WTC11 (cell line): ENCODE measurements around the gene ATP6V0E1. TPM values are rescaled to one million over a fixed set of nuclear protein-coding genes. Genes with fewer than 3 reads are reported as not detected.

Experiments
- ATAC-seq: fragments of 200-7000 bp; cut with Tn5 transposase; 2 replicates; pipeline ENCODE4 v1.10.0; 2021; ENCODE audit warnings: mild to moderate bottlenecking, moderate library complexity
- CTCF ChIA-PET: fragments of 300-600 bp; sonication (Branson Sonifier 250); formaldehyde crosslinking; loops from one replicate; lab custom pipeline; 2021; ENCODE audit warnings: antibody characterized with exemption; lab: Charles Lee
- POLR2A ChIA-PET: fragments of 350-600 bp; sonication (Branson Sonifier 250); formaldehyde crosslinking; loops from one replicate; lab custom pipeline; 2021; ENCODE audit warnings: antibody characterized with exemption; lab: Charles Lee
- DNase-seq: peaks from one replicate; pipeline ENCODE4 v3.0.0; 2021; ENCODE audit warnings: low spot score
- H3K27ac Mint-ChIP-seq: 2 replicates; pipeline ENCODE4 v1.8.0; 2021; ENCODE audit warnings: mixed read lengths
- H3K27me3 Mint-ChIP-seq: 2 replicates; pipeline ENCODE4 v1.8.0; 2021; ENCODE audit warnings: low read depth, mild to moderate bottlenecking, moderate library complexity, mixed read lengths
- H3K36me3 Mint-ChIP-seq: 2 replicates; pipeline ENCODE4 v1.8.0; 2021; ENCODE audit warnings: mixed read lengths
- H3K4me1 Mint-ChIP-seq: 2 replicates; pipeline ENCODE4 v1.8.0; 2022; ENCODE audit warnings: mixed read lengths
- H3K4me3 Mint-ChIP-seq: 2 replicates; pipeline ENCODE4 v1.8.0; 2021; ENCODE audit warnings: mild to moderate bottlenecking, moderate library complexity, mixed read lengths
- H3K9me3 Mint-ChIP-seq: 2 replicates; pipeline ENCODE4 v1.8.0; 2021; ENCODE audit warnings: mixed read lengths
- AFF4 ChIP-seq: sonication (generic); formaldehyde crosslinking; IDR thresholded peaks from 2 replicates; pipeline ENCODE4 v1.8.1; 2023; ENCODE audit warnings: mild to moderate bottlenecking, missing genetic modification reagents, borderline replicate concordance
- ATF2 ChIP-seq: sonication (generic); formaldehyde crosslinking; IDR thresholded peaks from 2 replicates; pipeline ENCODE4 v1.8.1; 2022; ENCODE audit warnings: low read depth, missing genetic modification reagents, borderline replicate concordance
- ATF6 ChIP-seq: sonication (generic); formaldehyde crosslinking; IDR thresholded peaks from 2 replicates; pipeline ENCODE4 v1.8.1; 2023; ENCODE audit warnings: mild to moderate bottlenecking, missing genetic modification reagents
- CREB1 ChIP-seq: sonication (generic); formaldehyde crosslinking; IDR thresholded peaks from 2 replicates; pipeline ENCODE4 v1.8.0; 2023; ENCODE audit warnings: mild to moderate bottlenecking, missing genetic modification reagents
- E2F5 ChIP-seq: sonication (generic); formaldehyde crosslinking; IDR thresholded peaks from 2 replicates; pipeline ENCODE4 v1.8.1; 2022; ENCODE audit warnings: mild to moderate bottlenecking, moderate library complexity, missing genetic modification reagents
- EMX1 ChIP-seq: fragments of 250-450 bp; sonication (Bioruptor Pico); IDR thresholded peaks from 2 replicates; pipeline ENCODE4 v1.8.0; 2021; ENCODE audit warnings: mild to moderate bottlenecking
- HMGA2 ChIP-seq: fragments of 250-450 bp; sonication (Bioruptor Pico); IDR thresholded peaks from 2 replicates; pipeline ENCODE4 v1.4.0; 2021; ENCODE audit warnings: mild to moderate bottlenecking, moderate library complexity
- IRF1 ChIP-seq: sonication (generic); formaldehyde crosslinking; IDR thresholded peaks from 2 replicates; pipeline ENCODE4 v1.8.0; 2023; ENCODE audit warnings: missing genetic modification reagents
- IRF2 ChIP-seq: sonication (generic); formaldehyde crosslinking; IDR thresholded peaks from 2 replicates; pipeline ENCODE4 v1.8.0; 2022; ENCODE audit warnings: low read depth, missing genetic modification reagents, borderline replicate concordance
- JUN ChIP-seq: sonication (generic); formaldehyde crosslinking; IDR thresholded peaks from 2 replicates; pipeline ENCODE4 v1.8.0; 2023; ENCODE audit warnings: mild to moderate bottlenecking, missing genetic modification reagents
- MXD4 ChIP-seq: fragments of 250-450 bp; sonication (Bioruptor Pico); IDR thresholded peaks from 2 replicates; pipeline ENCODE4 v1.8.0; 2021; ENCODE audit warnings: mild to moderate bottlenecking, moderate library complexity, borderline replicate concordance
- MYBL2 ChIP-seq: sonication (generic); formaldehyde crosslinking; IDR thresholded peaks from 2 replicates; pipeline ENCODE4 v1.8.1; 2023; ENCODE audit warnings: mild to moderate bottlenecking, moderate library complexity, missing genetic modification reagents
- NR3C1 ChIP-seq: sonication (generic); formaldehyde crosslinking; conservative IDR thresholded peaks from 2 replicates; pipeline ENCODE4 v1.8.1; 2023; ENCODE audit warnings: low read depth, mild to moderate bottlenecking, missing genetic modification reagents
- PREB ChIP-seq: sonication (generic); formaldehyde crosslinking; IDR thresholded peaks from 2 replicates; pipeline ENCODE4 v1.8.1; 2022; ENCODE audit warnings: mild to moderate bottlenecking, missing genetic modification reagents, moderate library complexity, borderline replicate concordance
- RORB ChIP-seq: fragments of 250-450 bp; sonication (Bioruptor Pico); IDR thresholded peaks from 2 replicates; pipeline ENCODE4 v1.9.0; 2021; ENCODE audit warnings: mild to moderate bottlenecking
- TCF7 ChIP-seq: sonication (generic); formaldehyde crosslinking; IDR thresholded peaks from 2 replicates; pipeline ENCODE4 v1.8.0; 2022; ENCODE audit warnings: mild to moderate bottlenecking, low read depth, missing genetic modification reagents, moderate library complexity
- TEAD4 ChIP-seq: sonication (generic); formaldehyde crosslinking; IDR thresholded peaks from 2 replicates; pipeline ENCODE4 v1.8.0; 2022; ENCODE audit warnings: mild to moderate bottlenecking, missing genetic modification reagents
- ZNF232 ChIP-seq: sonication (generic); formaldehyde crosslinking; IDR thresholded peaks from 2 replicates; pipeline ENCODE4 v1.8.0; 2022; ENCODE audit warnings: mild to moderate bottlenecking, missing genetic modification reagents
- ZNF396 ChIP-seq: fragments of 250-450 bp; sonication (Bioruptor Pico); IDR thresholded peaks from 2 replicates; pipeline ENCODE4 v1.8.0; 2021; ENCODE audit warnings: mild to moderate bottlenecking, moderate library complexity, borderline replicate concordance
- ZNF416 ChIP-seq: fragments of 250-450 bp; sonication (Bioruptor Pico); IDR thresholded peaks from 2 replicates; pipeline ENCODE4 v1.9.0; 2021; ENCODE audit warnings: mild to moderate bottlenecking, inconsistent platforms
- total RNA-seq: library from RNA; stranded (reverse); gene quantifications from 3 replicates; pipeline ENCODE4 v1.2.3, GENCODE V29; 2021

The ATP6V0E1 gene
- total RNA-seq, 1 experiment from 2014 or later: 80.9 TPM

- H3K9me3 Mint-ChIP-seq: no peaks in the 10 kb centered on the region
- no peak for TF ChIP-seq ZNF396
- TF ChIP-seq RORB (CRISPR knock-in tag): no peak
- TF ChIP-seq CREB1 (CRISPR knock-in tag): no peak
- no peak for TF ChIP-seq TCF7 (CRISPR knock-in tag)
- TF ChIP-seq ATF2 (CRISPR knock-in tag): no peak
- no peak for TF ChIP-seq AFF4
- TF ChIP-seq ZNF416 (CRISPR knock-in tag): no peak
- no peak for TF ChIP-seq HMGA2
- TF ChIP-seq E2F5 (CRISPR knock-in tag): no peak
- TF ChIP-seq NR3C1 (CRISPR knock-in tag): no peak
- TF ChIP-seq IRF1 (CRISPR knock-in tag): no peak
- no peak for TF ChIP-seq IRF2 (CRISPR knock-in tag)
- TF ChIP-seq EMX1 (CRISPR knock-in tag): no peak
- TF ChIP-seq PREB: no peak
- TF ChIP-seq ATF6 (CRISPR knock-in tag): no peak
- no peak for TF ChIP-seq MYBL2 (CRISPR knock-in tag)
- no peak for TF ChIP-seq TEAD4 (CRISPR knock-in tag)
- TF ChIP-seq JUN (CRISPR knock-in tag): no peak
- TF ChIP-seq MXD4: no peak
- TF ChIP-seq ZNF232 (CRISPR knock-in tag): no peak
- DNase-seq: no peak
- peaks cover 6% of the 10 kb centered on the region for H3K36me3 Mint-ChIP-seq
- ChIA-PET CTCF (interaction anchor here (0.9 to 1.8 kb wide), 4 partner anchors 15 to 247 kb away, joined by 3 to 6 read pairs (median 5); no protein-coding TSS in a partner anchor), POLR2A (interaction anchor here (0.6 kb wide), 1 partner anchor 175 kb away, joined by 3 read pairs; no protein-coding TSS in a partner anchor)
- no peaks in the 10 kb centered on the region for H3K4me1 Mint-ChIP-seq
- ATAC-seq: no peak
- peaks cover 44% of the 10 kb centered on the region for H3K27me3 Mint-ChIP-seq
- no peak overlapping the region for H3K27ac Mint-ChIP-seq
- no peak overlapping the region for H3K4me3 Mint-ChIP-seq
Measured at GRCh38 chr5:172953776-172954675, 29.5 kb upstream of the ATP6V0E1 start.
